Mammary epithelial cell (primary cell): Measurements from ENCODE around the gene KIF26B.

ENCODE experiments used
- CTCF ChIP-seq, 2 donors: IDR thresholded peaks in 1 of 2; conservative IDR thresholded peaks in 1 of 2; 2 replicates each; pipeline ENCODE4 v1.5.1; 2011 to 2012; ENCODE audit warnings: inconsistent platforms in 2 of 2, low read length in 2 of 2, mild to moderate bottlenecking in 2 of 2, control low read depth in 1 of 2, low read depth in 1 of 2; ENCODE audit not compliant: insufficient read depth in 1 of 2; ENCODE audit errors: extremely low read depth in 1 of 2
- EZH2 ChIP-seq: IDR thresholded peaks from 2 replicates; pipeline ENCODE4 v1.6.1; 2012; ENCODE audit warnings: low read length, inconsistent platforms, borderline replicate concordance

- TF ChIP-seq CTCF (conservative IDR thresholded peaks at IDR 0.05 in 1 of 2, IDR thresholded peaks at IDR 0.05 in 1 of 2; ENCODE audit: extremely low read depth in 1 of 2, insufficient read depth in 1 of 2, low read depth in 1 of 2, low read length in 2 of 2) (no peak), EZH2 (no peak)
Measured at GRCh38 chr1:245266105-245266504, 111.3 kb downstream of the KIF26B start.
